H9 (cell line): ENCODE measurements around the gene TTBK1. TPM values are rescaled to one million over a fixed set of nuclear protein-coding genes. Genes with fewer than 3 reads are reported as not detected.

ENCODE experiments used
- DNase-seq: peaks from one replicate; pipeline ENCODE4 v3.0.0-alpha.2; 2017
- H2AFZ ChIP-seq: one replicate; pipeline ENCODE4 v1.6.1; 2013; ENCODE audit warnings: mild to moderate bottlenecking, low read length, control low read depth, moderate library complexity
- H2AK5ac ChIP-seq: 2 replicates; pipeline ENCODE4 v1.6.1; 2013; ENCODE audit warnings: low read length, control low read depth, mixed read lengths; ENCODE audit not compliant: insufficient read length
- H2BK120ac ChIP-seq: one replicate; pipeline ENCODE4 v1.6.1; 2013; ENCODE audit warnings: low read depth, mild to moderate bottlenecking, low read length, control low read depth, inconsistent platforms; ENCODE audit not compliant: poor library complexity, severe bottlenecking
- H2BK12ac ChIP-seq: 2 replicates; pipeline ENCODE4 v1.6.1; 2013; ENCODE audit warnings: low read length, control low read depth, mixed read lengths, low read depth; ENCODE audit not compliant: insufficient read length
- H2BK15ac ChIP-seq: 2 replicates; pipeline ENCODE4 v1.6.1; 2013; ENCODE audit warnings: low read depth, low read length, control low read depth
- H2BK20ac ChIP-seq: one replicate; pipeline ENCODE4 v1.6.1; 2013; ENCODE audit warnings: low read depth, mild to moderate bottlenecking, low read length, control low read depth, inconsistent platforms; ENCODE audit not compliant: poor library complexity, severe bottlenecking
- H2BK5ac ChIP-seq: 2 replicates; pipeline ENCODE4 v1.6.1; 2013; ENCODE audit warnings: low read length, control low read depth, mixed read lengths; ENCODE audit not compliant: insufficient read length
- H3K14ac ChIP-seq: 2 replicates; pipeline ENCODE4 v1.6.1; 2013; ENCODE audit warnings: low read length, control low read depth; ENCODE audit not compliant: insufficient read depth
- H3K18ac ChIP-seq: 2 replicates; pipeline ENCODE4 v1.6.1; 2013; ENCODE audit warnings: low read depth, mild to moderate bottlenecking, mixed read lengths, low read length, control low read depth; ENCODE audit not compliant: insufficient read length
- H3K23ac ChIP-seq: 2 replicates; pipeline ENCODE4 v1.6.1; 2013; ENCODE audit warnings: low read length, control low read depth, mixed read lengths, low read depth; ENCODE audit not compliant: insufficient read length
- H3K23me2 ChIP-seq: 2 replicates; pipeline ENCODE4 v1.6.1; 2013; ENCODE audit warnings: low read depth, mild to moderate bottlenecking, mixed read lengths, low read length, control low read depth; ENCODE audit not compliant: insufficient read length, poor library complexity, severe bottlenecking
- H3K27ac ChIP-seq: 2 replicates; pipeline ENCODE4 v1.5.1; 2013; ENCODE audit warnings: low read length, control low read depth, mixed read lengths, low read depth; ENCODE audit not compliant: insufficient read length
- H3K27me3 ChIP-seq: 2 replicates; pipeline ENCODE4 v1.6.1; 2013; ENCODE audit warnings: low read length, control low read depth, inconsistent platforms; ENCODE audit not compliant: insufficient read depth
- H3K4ac ChIP-seq: 2 replicates; pipeline ENCODE4 v1.6.1; 2013; ENCODE audit warnings: low read depth, mild to moderate bottlenecking, control low read depth, inconsistent platforms, low read length, moderate library complexity
- H3K4me1 ChIP-seq: 2 replicates; pipeline ENCODE4 v1.6.1; 2013; ENCODE audit warnings: low read length, control low read depth, inconsistent platforms; ENCODE audit not compliant: insufficient read depth
- H3K4me2 ChIP-seq: 2 replicates; pipeline ENCODE4 v1.6.1; 2013; ENCODE audit warnings: low read length, control low read depth, mixed read lengths; ENCODE audit not compliant: insufficient read length, insufficient read depth
- H3K56ac ChIP-seq: 2 replicates; pipeline ENCODE4 v1.6.1; 2013; ENCODE audit warnings: low read depth, mild to moderate bottlenecking, mixed read lengths, low read length, control low read depth; ENCODE audit not compliant: insufficient read length
- H3K79me1 ChIP-seq: 2 replicates; pipeline ENCODE4 v1.6.1; 2013; ENCODE audit warnings: low read depth, mild to moderate bottlenecking, moderate library complexity, low read length, control low read depth, inconsistent platforms; ENCODE audit not compliant: insufficient read depth, poor library complexity, severe bottlenecking
- H3K79me2 ChIP-seq: 2 replicates; pipeline ENCODE4 v1.6.1; 2013; ENCODE audit warnings: low read length, control low read depth, inconsistent platforms; ENCODE audit not compliant: insufficient read depth
- H3K9ac ChIP-seq: 2 replicates; pipeline ENCODE4 v1.6.1; 2013; ENCODE audit warnings: low read length, control low read depth, mixed read lengths; ENCODE audit not compliant: insufficient read length; ENCODE audit errors: extremely low read depth
- H3K9me3 ChIP-seq: one replicate; pipeline ENCODE4 v1.6.1; 2013; ENCODE audit warnings: low read depth, low read length, inconsistent platforms; ENCODE audit not compliant: control insufficient read depth
- H3T11ph ChIP-seq: one replicate; pipeline ENCODE4 v1.6.1; 2013; ENCODE audit warnings: mild to moderate bottlenecking, low read length, control low read depth, inconsistent platforms
- H4K20me1 ChIP-seq: one replicate; pipeline ENCODE4 v1.6.1; 2013; ENCODE audit not compliant: control insufficient read depth, insufficient read length, insufficient read depth
- H4K5ac ChIP-seq: 2 replicates; pipeline ENCODE4 v1.6.1; 2013; ENCODE audit warnings: low read depth, mild to moderate bottlenecking, mixed read lengths, low read length, control low read depth; ENCODE audit not compliant: insufficient read length
- H4K8ac ChIP-seq: replicated peaks from 2 replicates; pipeline ENCODE4 v1.6.1; 2013; ENCODE audit warnings: low read length, control low read depth, mixed read lengths, low read depth; ENCODE audit not compliant: insufficient read length
- H4K91ac ChIP-seq: 2 replicates; pipeline ENCODE4 v1.6.1; 2013; ENCODE audit warnings: low read depth, mild to moderate bottlenecking, moderate library complexity, mixed read lengths, low read length, control low read depth; ENCODE audit not compliant: insufficient read length
- H3K27ac Mint-ChIP-seq, 3 experiments: 2 replicates in 2 of 3; 3 replicates in 1 of 3; pipeline ENCODE4 v1.8.0; 2020 to 2021; ENCODE audit warnings: mixed read lengths in 3 of 3, mild to moderate bottlenecking in 1 of 3, moderate library complexity in 1 of 3
- H3K27me3 Mint-ChIP-seq: 2 replicates; pipeline ENCODE4 v1.8.0; 2021; ENCODE audit warnings: low read depth, mild to moderate bottlenecking, moderate library complexity, mixed read lengths
- H3K36me3 Mint-ChIP-seq, 3 experiments: 2 replicates in 2 of 3; 3 replicates in 1 of 3; pipeline ENCODE4 v1.8.0; 2020 to 2021; ENCODE audit warnings: low read depth in 3 of 3, mixed read lengths in 3 of 3; ENCODE audit not compliant: insufficient read depth in 1 of 3
- H3K4me1 Mint-ChIP-seq, 2 experiments: 2 replicates each; pipeline ENCODE4 v1.8.0; 2020; ENCODE audit warnings: mixed read lengths in 2 of 2
- H3K4me3 Mint-ChIP-seq, 2 experiments: 2 replicates in 1 of 2; 3 replicates in 1 of 2; pipeline ENCODE4 v1.8.0; 2020 to 2021; ENCODE audit warnings: mild to moderate bottlenecking in 2 of 2, mixed read lengths in 2 of 2, moderate library complexity in 1 of 2
- H3K9me3 Mint-ChIP-seq, 2 experiments: 2 replicates in 1 of 2; 3 replicates in 1 of 2; pipeline ENCODE4 v1.8.0; 2020; ENCODE audit warnings: mild to moderate bottlenecking in 2 of 2, mixed read lengths in 2 of 2, moderate library complexity in 1 of 2
- WGBS: extraction: QIAGEN DNeasy Blood & Tissue Kit; methylation state at CpG from one replicate; pipeline ENCODE4 v1.1.7; 2013; ENCODE audit warnings: missing lambda C conversion rate, low lambda C conversion rate, mixed read lengths; ENCODE audit not compliant: insufficient read length; ENCODE audit errors: extremely low coverage; 5-methylcytosine and 5-hydroxymethylcytosine counted together
- total RNA-seq: library from RNA; stranded (reverse); gene quantifications from 2 replicates; pipeline ENCODE4 v1.2.1, GENCODE V29; 2021
- TF ChIP-seq, protein P1 (sequence below): fragments of 200-600 bp; sonication (generic); conservative IDR thresholded peaks from 3 replicates; pipeline ENCODE4 v1.8.0; 2021; ENCODE audit warnings: antibody characterized with exemption, mild to moderate bottlenecking

TTBK1 gene
- total RNA-seq, 1 experiment from 2014 or later = 1.6 TPM

DNA sequence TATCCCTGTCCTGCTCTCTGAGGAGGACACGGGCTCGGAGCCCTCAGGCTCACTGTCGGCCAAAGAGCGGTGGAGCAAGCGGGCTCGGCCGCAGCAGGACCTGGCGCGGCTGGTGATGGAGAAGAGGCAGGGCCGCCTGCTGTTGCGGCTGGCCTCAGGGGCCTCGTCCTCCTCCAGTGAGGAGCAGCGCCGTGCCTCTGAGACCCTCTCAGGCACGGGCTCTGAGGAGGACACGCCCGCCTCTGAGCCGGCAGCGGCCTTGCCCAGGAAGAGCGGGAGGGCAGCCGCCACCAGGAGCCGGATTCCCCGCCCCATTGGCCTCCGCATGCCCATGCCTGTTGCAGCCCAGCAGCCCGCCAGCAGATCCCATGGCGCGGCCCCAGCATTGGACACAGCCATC is 40.6 kb downstream of the TTBK1 start:
- Histone ChIP-seq H3K27ac (no peak overlapping the region), H3K56ac (no peak overlapping the region), H3K27me3 (no peaks in the 10 kb centered on the region), H2AFZ (no peak overlapping the region), H2BK120ac (no peak overlapping the region), H3K23ac (no peak overlapping the region), H3K79me1 (no peaks in the 10 kb centered on the region), H2BK12ac (no peak overlapping the region), H4K91ac (no peak overlapping the region), H2BK15ac (no peak overlapping the region), H4K20me1 (no peaks in the 10 kb centered on the region), H3K14ac (no peak overlapping the region), H3K4me2 (no peak overlapping the region), H3K9me3 (no peaks in the 10 kb centered on the region), H4K8ac (no peak overlapping the region), H2BK20ac (no peak overlapping the region), H4K5ac (no peak overlapping the region), H3K23me2 (no peaks in the 10 kb centered on the region), H3K18ac (no peak overlapping the region), H2AK5ac (no peak overlapping the region), H3K9ac (no peak overlapping the region), H3T11ph (no peak overlapping the region), H3K4ac (no peak overlapping the region), H3K79me2 (no peaks in the 10 kb centered on the region), H2BK5ac (no peak overlapping the region), H3K4me1 (no peaks in the 10 kb centered on the region)
- WGBS = no CpG with 5 or more reads among the region's 27 CpGs
- TF ChIP-seq, protein P1, sequence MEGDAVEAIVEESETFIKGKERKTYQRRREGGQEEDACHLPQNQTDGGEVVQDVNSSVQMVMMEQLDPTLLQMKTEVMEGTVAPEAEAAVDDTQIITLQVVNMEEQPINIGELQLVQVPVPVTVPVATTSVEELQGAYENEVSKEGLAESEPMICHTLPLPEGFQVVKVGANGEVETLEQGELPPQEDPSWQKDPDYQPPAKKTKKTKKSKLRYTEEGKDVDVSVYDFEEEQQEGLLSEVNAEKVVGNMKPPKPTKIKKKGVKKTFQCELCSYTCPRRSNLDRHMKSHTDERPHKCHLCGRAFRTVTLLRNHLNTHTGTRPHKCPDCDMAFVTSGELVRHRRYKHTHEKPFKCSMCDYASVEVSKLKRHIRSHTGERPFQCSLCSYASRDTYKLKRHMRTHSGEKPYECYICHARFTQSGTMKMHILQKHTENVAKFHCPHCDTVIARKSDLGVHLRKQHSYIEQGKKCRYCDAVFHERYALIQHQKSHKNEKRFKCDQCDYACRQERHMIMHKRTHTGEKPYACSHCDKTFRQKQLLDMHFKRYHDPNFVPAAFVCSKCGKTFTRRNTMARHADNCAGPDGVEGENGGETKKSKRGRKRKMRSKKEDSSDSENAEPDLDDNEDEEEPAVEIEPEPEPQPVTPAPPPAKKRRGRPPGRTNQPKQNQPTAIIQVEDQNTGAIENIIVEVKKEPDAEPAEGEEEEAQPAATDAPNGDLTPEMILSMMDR = no peak
- Mint-ChIP-seq H3K9me3 (no peaks in the 10 kb centered on the region), H3K4me1 (peaks cover 12 to 31% of the 10 kb centered on the region in 2 experiments), H3K27ac (no peak overlapping the region), H3K27me3 (peaks cover 6% of the 10 kb centered on the region), H3K36me3 (no peaks in the 10 kb centered on the region), H3K4me3 (no peak overlapping the region)
- DNase-seq = no peak
